ENCODE measurements around the gene CERS6. TPM values are rescaled to one million over a fixed set of nuclear protein-coding genes. Genes with fewer than 3 reads are reported as not detected.

Gene CERS6
- total and polyA plus RNA-seq, 2 of the 8 experiments (the other 6 are each of a cell fraction or from before 2014, with no cell fraction given): 6.8 to 28.2 TPM

DNA sequence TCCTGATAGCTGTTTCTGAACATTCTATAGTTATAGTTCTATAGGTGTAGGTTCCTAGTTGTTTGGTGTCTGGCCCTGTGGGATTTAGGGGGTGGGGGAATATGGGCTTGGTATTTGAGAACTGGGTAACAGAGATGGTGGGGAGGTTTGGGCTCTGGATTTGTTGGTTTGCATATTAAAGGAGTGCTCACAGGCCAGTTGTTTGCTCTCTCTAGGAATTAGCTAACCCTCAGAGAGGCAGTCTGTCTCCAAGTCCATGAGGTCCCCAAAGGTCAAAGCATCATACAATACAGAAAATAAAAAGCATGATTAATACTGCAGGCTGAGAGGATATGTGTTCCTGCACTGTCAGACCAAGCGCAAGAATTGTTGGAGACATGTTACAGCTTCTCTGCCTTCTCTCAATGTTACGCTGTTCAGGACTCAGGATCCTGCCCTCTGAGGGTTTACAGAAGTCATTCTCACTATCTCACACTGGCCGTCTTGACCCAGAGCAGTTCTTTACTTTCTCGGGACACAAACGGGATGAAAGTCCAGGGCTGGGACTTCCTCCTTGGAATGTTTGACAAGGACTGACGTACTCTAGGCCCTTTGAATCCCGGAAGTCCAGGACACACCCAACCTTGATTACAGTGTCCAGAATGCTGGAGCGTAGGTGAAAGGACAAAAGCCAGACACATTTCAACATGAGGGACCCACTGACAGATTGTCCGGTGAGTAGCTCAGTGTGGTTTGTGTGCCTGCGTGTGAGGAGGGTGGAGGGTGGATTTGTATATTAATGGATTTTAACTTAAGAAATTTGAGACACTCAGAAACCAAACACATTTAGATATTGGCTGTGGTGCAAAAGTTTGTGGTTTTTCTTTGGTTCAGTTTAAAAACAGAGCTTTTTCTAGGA, 346.1 kb downstream of the CERS6 start, which contains the start of gene NOSTRIN (continued):
- TF ChIP-seq, protein P1, sequence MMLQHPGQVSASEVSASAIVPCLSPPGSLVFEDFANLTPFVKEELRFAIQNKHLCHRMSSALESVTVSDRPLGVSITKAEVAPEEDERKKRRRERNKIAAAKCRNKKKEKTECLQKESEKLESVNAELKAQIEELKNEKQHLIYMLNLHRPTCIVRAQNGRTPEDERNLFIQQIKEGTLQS (IDR thresholded peaks at IDR 0.05; ENCODE audit: insufficient read depth, low read depth, low read length): no peak
- TF ChIP-seq SAP30 (IDR thresholded peaks at IDR 0.05; ENCODE audit: insufficient read depth, insufficient replicate concordance, low read length): no peak
